ENCODE measurements around the gene RAB3A. TPM values are rescaled to one million over a fixed set of nuclear protein-coding genes. Genes with fewer than 3 reads are reported as not detected.

Gene RAB3A
- total RNA-seq (2014; rRNA removed; shearing (Covaris generic)): 1.2 and 3.4 TPM in 2 replicates

GRCh38 chr19:18203863-18204393, at the start of gene RAB3A:
TSS of gene RAB3A (minus strand) at chr19:18204042. CDS start at chr19:18202740, 1,302 bp downstream.
- peak; percentile 100 for DNase-seq (ENCODE audit: low read depth in 1 of 2, low spot score in 2 of 2)

DNA sequence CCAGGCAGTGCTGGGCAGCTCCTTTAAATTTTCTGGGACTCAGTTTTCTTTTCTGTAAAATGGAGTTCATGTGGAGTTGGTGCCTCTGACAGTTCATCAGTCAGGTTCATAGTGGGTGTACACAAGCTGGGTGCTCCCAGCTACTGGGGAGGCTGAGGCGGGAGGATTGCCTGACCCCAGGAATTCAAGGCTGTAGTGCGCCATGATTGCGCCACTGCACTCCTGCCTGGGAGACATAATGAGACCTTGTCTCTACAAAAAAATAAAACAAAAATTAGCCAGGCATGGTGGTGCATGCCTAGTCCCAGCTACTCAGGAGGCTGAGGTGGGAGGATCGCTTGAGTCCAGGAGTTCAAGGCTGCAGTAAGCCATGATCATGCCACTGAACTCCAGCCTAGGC, 49.3 kb upstream of the RAB3A start:
- Histone ChIP-seq H3K4me3 (no peak overlapping the region), H3K27me3 (replicated peaks) (0 out of 2 replicates have a peak, but pooled peaks cover 3% of the 10 kb centered on the region), H3K4me1 (replicated peaks) (no peaks in the 10 kb centered on the region), H3K36me3 (no peaks in the 10 kb centered on the region), H3K27ac (no peak overlapping the region), H3K9me3 (replicated peaks) (no peaks in the 10 kb centered on the region)
- DNase-seq (ENCODE audit: low read depth in 1 of 2, low spot score in 2 of 2): no peak

More at GRCh38 chr19:18203863-18204393, at the start of gene RAB3A:
- Histone ChIP-seq H3K27ac (peak within 1 kb of the TSS; percentile 65), H3K36me3 (no peaks in the 10 kb centered on the region), H3K4me1 (replicated peaks) (peaks cover 23% of the 10 kb centered on the region), H3K9me3 (replicated peaks) (no peaks in the 10 kb centered on the region), H3K27me3 (replicated peaks) (no peaks in the 10 kb centered on the region), H3K4me3 (peak within 1 kb of the TSS; percentile 45)

- Histone ChIP-seq H3K36me3 (no peaks in the 10 kb centered on the region), H3K9me3 (replicated peaks) (no peaks in the 10 kb centered on the region)
These were observed 48.5 kb upstream of the RAB3A start for GRCh38 chr19:18252370-18252717.

GRCh38 chr19:18251587-18252369, 47.9 kb upstream of the RAB3A start:
- no peaks in the 10 kb centered on the region for H3K4me1 ChIP-seq (replicated peaks)
- no peaks in the 10 kb centered on the region for H3K36me3 ChIP-seq
- H3K9me3 ChIP-seq (replicated peaks): no peaks in the 10 kb centered on the region
- 0 out of 2 replicates have a peak, but pooled peaks cover 3% of the 10 kb centered on the region for H3K27me3 ChIP-seq (replicated peaks)
- DNase-seq (ENCODE audit: low read depth in 1 of 2, low spot score in 2 of 2): peak; percentile 63 to 68
- no peak overlapping the region for H3K27ac ChIP-seq
- no peak overlapping the region for H3K4me3 ChIP-seq

More at GRCh38 chr19:18252370-18252717, 48.5 kb upstream of the RAB3A start:
- H3K27ac ChIP-seq: no peak overlapping the region
- DNase-seq (ENCODE audit: low read depth in 1 of 2, low spot score in 2 of 2): no peak
- H3K27me3 ChIP-seq (replicated peaks): 0 out of 2 replicates have a peak, but pooled peaks cover 3% of the 10 kb centered on the region
- H3K4me3 ChIP-seq: no peak overlapping the region
- H3K4me1 ChIP-seq (replicated peaks): no peaks in the 10 kb centered on the region

- H3K4me1 ChIP-seq (replicated peaks): no peaks in the 10 kb centered on the region
- H3K9me3 ChIP-seq (replicated peaks): no peaks in the 10 kb centered on the region
- no peak overlapping the region for H3K27ac ChIP-seq
- DNase-seq (ENCODE audit: low read depth in 1 of 2, low spot score in 2 of 2): no peak
- H3K36me3 ChIP-seq: no peaks in the 10 kb centered on the region
- H3K4me3 ChIP-seq: no peak overlapping the region
- 0 out of 2 replicates have a peak, but pooled peaks cover 3% of the 10 kb centered on the region for H3K27me3 ChIP-seq (replicated peaks)
These were observed 46.0 kb upstream of the RAB3A start for GRCh38 chr19:18249834-18250233.

DNA sequence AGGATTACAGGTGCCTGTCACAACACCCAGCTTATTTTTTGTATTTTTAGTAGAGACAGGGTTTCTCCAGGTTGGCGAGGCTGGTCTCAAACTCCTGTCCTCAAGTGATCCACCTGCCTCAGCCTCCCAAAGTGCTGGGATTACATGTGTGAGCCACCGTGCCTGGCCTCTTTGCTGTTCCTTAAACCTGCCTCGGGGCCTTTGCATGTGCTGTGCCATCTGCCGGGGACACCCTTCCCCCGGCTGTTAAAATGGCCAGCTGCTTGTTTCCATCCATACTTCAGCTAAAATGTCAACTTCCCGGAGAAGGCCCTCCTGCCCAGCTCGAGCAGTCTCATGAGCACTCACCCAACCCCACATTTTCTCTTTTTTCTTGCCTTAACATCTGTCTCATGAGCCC, 41.5 kb upstream of the RAB3A start:
- H3K36me3 ChIP-seq: no peaks in the 10 kb centered on the region
- no peaks in the 10 kb centered on the region for H3K4me1 ChIP-seq (replicated peaks)
- H3K9me3 ChIP-seq (replicated peaks): no peaks in the 10 kb centered on the region
- H3K27me3 ChIP-seq (replicated peaks): no peaks in the 10 kb centered on the region
- DNase-seq (ENCODE audit: low read depth in 1 of 2, low spot score in 2 of 2): no peak
- no peak overlapping the region for H3K4me3 ChIP-seq
- H3K27ac ChIP-seq: no peak overlapping the region

GRCh38 chr19:18239303-18239702, 35.5 kb upstream of the RAB3A start:
- Histone ChIP-seq H3K4me3 (no peak overlapping the region), H3K27me3 (replicated peaks) (peaks cover 10% of the 10 kb centered on the region; the same call in 1 of the 2 replicates), H3K27ac (no peak overlapping the region), H3K4me1 (replicated peaks) (no peaks in the 10 kb centered on the region), H3K9me3 (replicated peaks) (no peaks in the 10 kb centered on the region), H3K36me3 (no peaks in the 10 kb centered on the region)
- DNase-seq (ENCODE audit: low read depth in 1 of 2, low spot score in 2 of 2): no peak

GRCh38 chr19:18234194-18234593, 30.4 kb upstream of the RAB3A start:
- peaks cover 8% of the 10 kb centered on the region for H3K9me3 ChIP-seq (replicated peaks)
- no peak for DNase-seq (ENCODE audit: low read depth in 1 of 2, low spot score in 2 of 2)

GRCh38 chr19:18233224-18233825, 29.5 kb upstream of the RAB3A start:
- Histone ChIP-seq H3K36me3 (no peaks in the 10 kb centered on the region), H3K4me3 (no peak overlapping the region), H3K27ac (no peak overlapping the region), H3K27me3 (replicated peaks) (peaks cover 9% of the 10 kb centered on the region), H3K9me3 (replicated peaks) (peaks cover 8% of the 10 kb centered on the region), H3K4me1 (replicated peaks) (no peaks in the 10 kb centered on the region; the same call in none of the 2 replicates)
- DNase-seq (ENCODE audit: low read depth in 1 of 2, low spot score in 2 of 2): peak; percentile 36 to 64

More at GRCh38 chr19:18234194-18234593, 30.4 kb upstream of the RAB3A start:
- H3K36me3 ChIP-seq: no peaks in the 10 kb centered on the region
- H3K27me3 ChIP-seq (replicated peaks): peaks cover 12% of the 10 kb centered on the region
- no peak overlapping the region for H3K4me3 ChIP-seq
- H3K27ac ChIP-seq: no peak overlapping the region
- no peaks in the 10 kb centered on the region; the same call in none of the 2 replicates for H3K4me1 ChIP-seq (replicated peaks)

GRCh38 chr19:18232540-18233223, 28.8 kb upstream of the RAB3A start:
- DNase-seq (ENCODE audit: low read depth in 1 of 2, low spot score in 2 of 2): no peak
- H3K4me1 ChIP-seq (replicated peaks): no peaks in the 10 kb centered on the region; the same call in none of the 2 replicates
- H3K27ac ChIP-seq: no peak overlapping the region
- H3K36me3 ChIP-seq: no peaks in the 10 kb centered on the region
- H3K9me3 ChIP-seq (replicated peaks): peaks cover 8% of the 10 kb centered on the region
- peaks cover 9% of the 10 kb centered on the region for H3K27me3 ChIP-seq (replicated peaks)
- H3K4me3 ChIP-seq: no peak overlapping the region

DNA sequence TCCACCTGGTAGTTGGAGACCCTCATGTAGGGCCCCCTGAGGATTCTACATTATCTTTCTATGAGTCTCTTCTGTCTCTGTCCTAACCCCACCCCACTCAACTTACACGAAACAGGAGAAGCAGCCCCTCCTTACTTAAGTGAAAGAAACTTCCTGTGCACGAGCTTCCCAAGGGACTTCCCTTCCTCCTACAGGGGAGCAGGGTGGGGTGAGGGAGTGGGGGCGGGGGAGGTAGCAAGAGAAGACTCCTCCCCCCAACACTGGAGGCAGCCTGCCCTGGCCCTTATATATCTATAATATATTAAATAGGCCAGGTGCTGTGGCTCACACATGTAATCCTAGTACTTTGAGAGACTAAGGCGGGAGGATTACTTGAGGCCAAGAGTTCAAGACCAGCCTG, 27.9 kb upstream of the RAB3A start:
- Histone ChIP-seq H3K36me3 (no peaks in the 10 kb centered on the region), H3K4me3 (no peak overlapping the region), H3K27ac (no peak overlapping the region), H3K27me3 (replicated peaks) (peaks cover 9% of the 10 kb centered on the region), H3K4me1 (replicated peaks) (no peaks in the 10 kb centered on the region; the same call in none of the 2 replicates), H3K9me3 (replicated peaks) (peaks cover 8% of the 10 kb centered on the region)
- DNase-seq (ENCODE audit: low read depth in 1 of 2, low spot score in 2 of 2): no peak

- peaks cover 9% of the 10 kb centered on the region for H3K27me3 ChIP-seq (replicated peaks)
- H3K9me3 ChIP-seq (replicated peaks): peaks cover 8% of the 10 kb centered on the region
- H3K27ac ChIP-seq: no peak overlapping the region
- H3K36me3 ChIP-seq: no peaks in the 10 kb centered on the region
- no peaks in the 10 kb centered on the region; the same call in none of the 2 replicates for H3K4me1 ChIP-seq (replicated peaks)
- DNase-seq (ENCODE audit: low read depth in 1 of 2, low spot score in 2 of 2): no peak
- no peak overlapping the region for H3K4me3 ChIP-seq
These were observed 27.3 kb upstream of the RAB3A start for GRCh38 chr19:18230941-18231734.

DNA sequence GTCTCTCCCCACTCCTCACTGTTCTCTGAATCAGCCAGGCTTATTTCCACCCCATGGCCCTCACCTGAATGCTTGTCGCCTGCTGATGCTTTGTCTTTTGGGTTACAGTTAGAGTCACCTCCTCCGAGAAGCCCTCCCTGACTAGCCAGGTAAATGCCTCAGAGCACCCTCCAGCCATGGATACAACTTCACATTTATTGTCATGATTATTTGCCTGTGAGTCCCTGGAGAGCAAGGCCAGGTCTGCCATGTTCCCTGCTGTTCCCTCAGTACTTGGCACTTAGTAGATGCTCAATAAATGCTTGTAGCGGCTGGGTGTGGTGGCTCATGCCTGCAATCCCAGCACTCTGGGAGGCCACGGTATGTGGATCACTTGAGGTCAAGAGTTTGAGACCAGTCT, 26.1 kb upstream of the RAB3A start:
- Histone ChIP-seq H3K9me3 (replicated peaks) (peaks cover 8% of the 10 kb centered on the region), H3K36me3 (no peaks in the 10 kb centered on the region), H3K4me1 (replicated peaks) (peaks cover 6% of the 10 kb centered on the region), H3K27ac (no peak overlapping the region), H3K4me3 (no peak overlapping the region), H3K27me3 (replicated peaks) (peaks cover 9% of the 10 kb centered on the region)
- DNase-seq (ENCODE audit: low read depth in 1 of 2, low spot score in 2 of 2): no peak
